ENCODE measurements around the gene RABL2B.

Gene RABL2B

DNA sequence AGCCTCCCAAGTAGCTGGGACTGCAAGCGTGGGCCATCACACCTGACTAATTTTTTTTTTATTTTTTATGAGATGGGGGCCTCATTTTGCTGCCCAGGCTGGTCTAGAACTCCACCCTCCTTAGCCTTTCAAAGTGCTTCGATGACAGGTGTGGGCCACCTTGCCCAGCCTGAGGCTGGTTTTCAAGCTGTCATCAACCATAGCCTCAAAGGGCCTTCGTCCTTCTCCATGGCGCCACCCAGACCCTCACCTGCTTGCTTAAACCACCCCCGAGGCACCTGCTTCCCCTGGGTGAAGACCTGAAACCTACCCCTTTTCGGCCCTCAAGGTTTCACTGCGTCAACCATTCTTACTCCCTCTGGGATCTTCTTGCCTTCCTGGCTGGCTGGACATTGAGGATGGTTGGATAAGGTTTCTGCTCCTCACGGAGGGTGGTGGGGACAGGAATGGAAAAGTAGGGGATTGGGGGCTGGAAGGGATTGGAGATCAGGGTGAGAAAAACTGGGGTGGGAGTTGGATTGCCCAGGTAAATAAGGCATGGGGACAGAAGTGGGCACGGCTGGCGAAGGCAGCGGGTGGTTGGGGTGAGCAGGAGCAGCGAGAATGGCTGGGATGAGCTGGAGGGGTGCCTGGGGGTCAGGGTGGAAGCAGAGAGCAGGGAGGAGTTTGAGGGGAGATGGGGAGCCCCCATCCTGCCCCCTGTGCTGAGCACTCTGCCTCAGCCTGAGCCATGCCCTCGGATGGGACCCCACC lies 48.3 kb downstream of the RABL2B start:
- TF ChIP-seq Cebpa-rat (IDR thresholded peaks at IDR 0.05), result no peak
- Histone ChIP-seq H3K4me3 (no peak overlapping the region), H3K36me3 (peaks cover 15% of the 10 kb centered on the region; the same call in 1 of the 2 replicates), H3K9ac (no peak overlapping the region), H3K9me3 (no peaks in the 10 kb centered on the region), H3K4me1 (peaks cover 19% of the 10 kb centered on the region), H3K27ac (no peak overlapping the region), H3K27me3 (no peaks in the 10 kb centered on the region), H4K20me1 (peaks cover 44% of the 10 kb centered on the region), H3K4me2 (no peak overlapping the region)

- no peaks in the 10 kb centered on the region for H3K27me3 ChIP-seq
- no peak for TF ChIP-seq Cebpa-rat (IDR thresholded peaks at IDR 0.05)
Measured at GRCh38 chr22:50734343-50734771, 49.1 kb downstream of the RABL2B start.

GRCh38 chr22:50733521-50734342 lies 49.7 kb downstream of the RABL2B start:
- H3K4me1 ChIP-seq, result peaks cover 13% of the 10 kb centered on the region
- H3K27me3 ChIP-seq, result no peaks in the 10 kb centered on the region
- no peaks in the 10 kb centered on the region for H3K9me3 ChIP-seq
- H3K9ac ChIP-seq, result no peak overlapping the region
- no peak overlapping the region for H3K4me2 ChIP-seq
- peaks cover 43% of the 10 kb centered on the region for H4K20me1 ChIP-seq
- H3K4me3 ChIP-seq, result no peak overlapping the region
- TF ChIP-seq Cebpa-rat (IDR thresholded peaks at IDR 0.05), result no peak
- peaks cover 26% of the 10 kb centered on the region for H3K36me3 ChIP-seq
- no peak overlapping the region for H3K27ac ChIP-seq

More at GRCh38 chr22:50734343-50734771, 49.1 kb downstream of the RABL2B start:
- H3K27ac ChIP-seq, result no peak overlapping the region
- no peak overlapping the region for H3K9ac ChIP-seq
- H3K4me3 ChIP-seq, result no peak overlapping the region
- peaks cover 15% of the 10 kb centered on the region for H3K4me1 ChIP-seq
- H3K36me3 ChIP-seq, result peaks cover 23% of the 10 kb centered on the region
- H3K4me2 ChIP-seq, result no peak overlapping the region
- peaks cover 45% of the 10 kb centered on the region for H4K20me1 ChIP-seq
- no peaks in the 10 kb centered on the region for H3K9me3 ChIP-seq

DNA sequence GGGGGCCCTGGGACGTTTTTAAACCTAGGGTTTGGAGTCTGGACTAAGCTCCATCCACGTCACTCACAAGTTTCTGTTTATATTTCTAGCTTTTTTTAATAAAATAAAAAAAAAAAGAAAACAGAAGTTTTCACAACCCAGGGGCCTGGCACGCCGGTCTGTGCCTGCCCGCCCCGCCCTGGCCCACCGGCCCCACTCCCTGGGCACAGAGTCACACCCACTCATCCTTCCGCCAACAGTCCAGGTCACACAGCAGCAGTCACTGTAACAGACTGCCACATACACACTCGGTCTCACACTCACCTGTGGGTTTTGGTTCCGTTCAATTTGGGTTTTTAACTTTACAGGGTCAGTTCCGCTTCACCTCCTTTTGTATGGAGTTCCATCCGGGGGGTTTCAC lies 50.8 kb downstream of the RABL2B start:
- no peak overlapping the region for H3K4me3 ChIP-seq
- peaks cover 52% of the 10 kb centered on the region for H4K20me1 ChIP-seq
- peaks cover 36% of the 10 kb centered on the region for H3K36me3 ChIP-seq
- no peak overlapping the region for H3K9ac ChIP-seq
- H3K9me3 ChIP-seq, result no peaks in the 10 kb centered on the region
- H3K27me3 ChIP-seq, result no peaks in the 10 kb centered on the region
- H3K27ac ChIP-seq, result no peak overlapping the region
- H3K4me1 ChIP-seq, result peaks cover 19% of the 10 kb centered on the region
- H3K4me2 ChIP-seq, result no peak overlapping the region
- no peak for TF ChIP-seq Cebpa-rat (IDR thresholded peaks at IDR 0.05)

- no peaks in the 10 kb centered on the region for H3K27me3 ChIP-seq
- H3K4me1 ChIP-seq, result peaks cover 22% of the 10 kb centered on the region
Measured at GRCh38 chr22:50731811-50732624, 51.4 kb downstream of the RABL2B start.

DNA sequence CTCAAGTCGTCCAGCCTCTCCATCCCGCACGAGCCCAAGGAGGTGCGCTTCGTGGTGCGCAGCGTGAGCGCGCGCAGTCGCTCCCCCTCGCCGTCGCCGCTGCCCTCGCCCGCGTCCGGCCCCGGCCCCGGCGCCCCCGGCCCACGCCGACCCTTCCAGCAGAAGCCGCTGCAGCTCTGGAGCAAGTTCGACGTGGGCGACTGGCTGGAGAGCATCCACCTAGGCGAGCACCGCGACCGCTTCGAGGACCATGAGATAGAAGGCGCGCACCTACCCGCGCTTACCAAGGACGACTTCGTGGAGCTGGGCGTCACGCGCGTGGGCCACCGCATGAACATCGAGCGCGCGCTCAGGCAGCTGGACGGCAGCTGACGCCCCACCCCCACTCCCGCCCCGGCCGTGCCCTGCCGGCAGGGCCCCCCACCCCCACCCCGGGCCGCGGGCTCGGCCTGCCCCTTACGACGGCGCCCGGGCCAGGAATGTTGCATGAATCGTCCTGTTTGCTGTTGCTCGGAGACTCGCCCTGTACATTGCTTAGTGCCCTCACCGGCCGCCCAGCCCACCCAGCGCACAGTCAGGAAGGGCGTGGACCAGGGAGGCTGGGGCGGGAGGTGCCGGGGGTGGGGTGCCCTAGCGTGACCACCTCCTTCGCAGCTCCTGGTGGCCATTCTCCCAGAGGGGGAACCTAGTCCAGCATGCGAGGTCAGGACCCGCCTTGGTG lies 52.3 kb downstream of the RABL2B start:
- Histone ChIP-seq H3K36me3 (peaks cover 50% of the 10 kb centered on the region), H3K4me2 (no peak overlapping the region), H3K4me1 (peaks cover 22% of the 10 kb centered on the region), H3K27ac (no peak overlapping the region), H3K9me3 (no peaks in the 10 kb centered on the region), H3K4me3 (no peak overlapping the region), H4K20me1 (peaks cover 68% of the 10 kb centered on the region), H3K9ac (no peak overlapping the region), H3K27me3 (no peaks in the 10 kb centered on the region)
- no peak for TF ChIP-seq Cebpa-rat (IDR thresholded peaks at IDR 0.05)

More at GRCh38 chr22:50731811-50732624, 51.4 kb downstream of the RABL2B start:
- Histone ChIP-seq H3K9ac (no peak overlapping the region), H3K27ac (no peak overlapping the region), H4K20me1 (peaks cover 59% of the 10 kb centered on the region), H3K4me3 (no peak overlapping the region), H3K4me2 (no peak overlapping the region), H3K36me3 (peaks cover 41% of the 10 kb centered on the region), H3K9me3 (no peaks in the 10 kb centered on the region)
- no peak for TF ChIP-seq Cebpa-rat (IDR thresholded peaks at IDR 0.05)

DNA sequence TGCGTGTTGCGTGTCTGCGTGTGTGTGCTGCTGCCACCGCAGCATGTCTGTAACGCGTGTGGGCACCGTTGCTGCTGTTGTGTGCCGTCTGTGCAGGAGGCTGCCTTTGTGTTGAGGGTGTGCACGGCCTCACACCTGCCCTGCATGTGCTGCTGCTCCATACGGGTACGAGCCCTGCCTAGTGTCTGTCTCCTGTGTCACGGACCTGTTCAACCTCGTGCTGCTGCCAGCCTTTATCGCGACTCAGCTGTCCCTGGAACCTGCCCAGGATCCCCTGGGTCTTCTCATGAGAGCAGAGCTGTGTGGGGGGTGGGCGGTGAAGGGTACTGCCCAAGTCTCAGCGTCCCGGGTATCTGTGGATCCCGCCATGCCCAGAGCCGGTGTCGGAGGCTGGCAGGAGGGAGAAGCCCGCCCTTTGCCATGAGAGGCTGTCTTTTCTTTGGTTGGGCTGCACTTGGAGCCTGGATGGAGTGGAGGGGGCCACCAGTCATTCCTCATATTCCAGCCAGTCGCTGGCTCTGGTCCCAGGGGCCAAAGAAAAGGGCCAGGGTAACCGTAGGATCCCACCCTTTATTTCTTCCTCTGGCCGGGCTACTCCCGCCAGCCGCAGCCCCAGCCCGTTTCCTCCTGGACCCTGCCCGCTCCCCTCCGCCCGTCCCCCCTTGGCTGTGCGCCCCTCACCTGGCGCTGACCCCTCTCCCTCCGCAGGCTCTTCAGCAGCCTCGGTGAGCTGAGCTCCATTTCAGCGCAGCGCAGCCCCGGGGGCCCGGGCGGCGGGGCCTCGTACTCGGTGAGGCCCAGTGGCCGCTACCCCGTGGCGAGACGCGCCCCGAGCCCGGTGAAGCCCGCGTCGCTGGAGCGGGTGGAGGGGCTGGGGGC lies 53.2 kb downstream of the RABL2B start:
- no peak overlapping the region for H3K4me2 ChIP-seq

GRCh38 chr22:50729391-50730012 lies 53.9 kb downstream of the RABL2B start:
- no peak overlapping the region for H3K9ac ChIP-seq
- H4K20me1 ChIP-seq, result peaks cover 81% of the 10 kb centered on the region
- H3K27me3 ChIP-seq, result no peaks in the 10 kb centered on the region

More for the DNA sequence above, 53.2 kb downstream of the RABL2B start:
- Histone ChIP-seq H3K4me3 (no peak overlapping the region), H3K27me3 (no peaks in the 10 kb centered on the region), H3K36me3 (peaks cover 59% of the 10 kb centered on the region), H3K9ac (no peak overlapping the region), H3K4me1 (peaks cover 22% of the 10 kb centered on the region), H3K9me3 (no peaks in the 10 kb centered on the region), H4K20me1 (peaks cover 77% of the 10 kb centered on the region), H3K27ac (no peak overlapping the region)
- TF ChIP-seq Cebpa-rat (IDR thresholded peaks at IDR 0.05), result no peak

More at GRCh38 chr22:50729391-50730012, 53.9 kb downstream of the RABL2B start:
- no peaks in the 10 kb centered on the region for H3K9me3 ChIP-seq
- H3K4me2 ChIP-seq, result no peak overlapping the region
- TF ChIP-seq Cebpa-rat (IDR thresholded peaks at IDR 0.05), result no peak
- H3K4me1 ChIP-seq, result peaks cover 30% of the 10 kb centered on the region
- H3K27ac ChIP-seq, result no peak overlapping the region
- no peak overlapping the region for H3K4me3 ChIP-seq
- H3K36me3 ChIP-seq, result peaks cover 66% of the 10 kb centered on the region

Data from BLaER1 (cell line).